HEK293 (cell line): ENCODE measurements around the gene BCORL1.

Experiments
- FEZF1 ChIP-seq: fragments of 450-650 bp; formaldehyde crosslinking; IDR thresholded peaks from 2 replicates; pipeline ENCODE4 v1.5.1; 2016; ENCODE audit warnings: missing biosample characterization, missing genetic modification characterization
- KLF1 ChIP-seq: fragments of 450-650 bp; formaldehyde crosslinking; IDR thresholded peaks from 2 replicates; pipeline ENCODE4 v1.5.1; 2016; ENCODE audit warnings: missing biosample characterization, missing genetic modification characterization
- KLF16 ChIP-seq: fragments of 450-650 bp; formaldehyde crosslinking; IDR thresholded peaks from 2 replicates; pipeline ENCODE4 v1.5.1; 2017; ENCODE audit warnings: missing biosample characterization, missing genetic modification characterization
- KLF9 ChIP-seq: fragments of 450-650 bp; formaldehyde crosslinking; IDR thresholded peaks from 2 replicates; pipeline ENCODE4 v1.5.1; 2016; ENCODE audit warnings: missing biosample characterization, missing genetic modification characterization, low read depth
- MEIS1 ChIP-seq: sonication (generic); formaldehyde crosslinking; IDR thresholded peaks from 2 replicates; pipeline ENCODE4 v1.8.1; 2022; ENCODE audit warnings: missing genetic modification reagents, mild to moderate bottlenecking, borderline replicate concordance
- MZF1 ChIP-seq: fragments of 450-650 bp; formaldehyde crosslinking; IDR thresholded peaks from 2 replicates; pipeline ENCODE4 v1.5.1; 2017; ENCODE audit warnings: missing biosample characterization, missing genetic modification characterization, borderline replicate concordance
- OSR2 ChIP-seq: fragments of 450-650 bp; formaldehyde crosslinking; IDR thresholded peaks from 2 replicates; pipeline ENCODE4 v1.5.1; 2016; ENCODE audit warnings: missing biosample characterization, missing genetic modification characterization
- SP2 ChIP-seq: fragments of 450-650 bp; formaldehyde crosslinking; IDR thresholded peaks from 2 replicates; pipeline ENCODE4 v1.5.1; 2016; ENCODE audit warnings: missing biosample characterization, missing genetic modification characterization
- SP3 ChIP-seq: fragments of 450-650 bp; formaldehyde crosslinking; IDR thresholded peaks from 2 replicates; pipeline ENCODE4 v1.5.1; 2016; ENCODE audit warnings: missing biosample characterization, missing genetic modification characterization
- SP7 ChIP-seq: fragments of 450-650 bp; formaldehyde crosslinking; IDR thresholded peaks from 2 replicates; pipeline ENCODE4 v1.5.1; 2016; ENCODE audit warnings: missing biosample characterization, missing genetic modification characterization
- WT1 ChIP-seq: fragments of 450-650 bp; formaldehyde crosslinking; IDR thresholded peaks from 2 replicates; pipeline ENCODE4 v1.5.1; 2016; ENCODE audit warnings: missing biosample characterization, missing genetic modification characterization
- ZBTB7A ChIP-seq: fragments of 450-650 bp; formaldehyde crosslinking; IDR thresholded peaks from 2 replicates; pipeline ENCODE4 v1.5.1; 2016; ENCODE audit warnings: low read depth, missing biosample characterization, missing genetic modification characterization
- ZFP37 ChIP-seq: fragments of 450-650 bp; formaldehyde crosslinking; IDR thresholded peaks from 2 replicates; pipeline ENCODE4 v1.5.1; 2016; ENCODE audit warnings: missing biosample characterization, missing genetic modification characterization
- ZNF112 ChIP-seq: fragments of 450-650 bp; formaldehyde crosslinking; IDR thresholded peaks from 2 replicates; pipeline ENCODE4 v1.5.0; 2017; ENCODE audit warnings: missing biosample characterization, missing genetic modification characterization
- ZNF146 ChIP-seq: fragments of 450-650 bp; formaldehyde crosslinking; IDR thresholded peaks from 2 replicates; pipeline ENCODE4 v1.5.1; 2016; ENCODE audit warnings: missing biosample characterization, missing genetic modification characterization
- ZNF155 ChIP-seq: fragments of 450-650 bp; formaldehyde crosslinking; IDR thresholded peaks from 2 replicates; pipeline ENCODE4 v1.5.1; 2016; ENCODE audit warnings: missing biosample characterization, missing genetic modification characterization
- ZNF335 ChIP-seq: fragments of 450-650 bp; formaldehyde crosslinking; conservative IDR thresholded peaks from 2 replicates; pipeline ENCODE4 v1.5.1; 2016; ENCODE audit warnings: missing biosample characterization, missing genetic modification characterization
- ZNF341 ChIP-seq: fragments of 450-650 bp; formaldehyde crosslinking; IDR thresholded peaks from 2 replicates; pipeline ENCODE4; 2016; ENCODE audit warnings: low read depth, missing biosample characterization, missing genetic modification characterization
- ZNF521 ChIP-seq: fragments of 450-650 bp; formaldehyde crosslinking; IDR thresholded peaks from 2 replicates; pipeline ENCODE4 v1.5.1; 2017; ENCODE audit warnings: missing biosample characterization, mild to moderate bottlenecking, missing genetic modification characterization
- ZNF530 ChIP-seq: fragments of 450-650 bp; formaldehyde crosslinking; IDR thresholded peaks from 2 replicates; pipeline ENCODE4 v1.5.1; 2016; ENCODE audit warnings: low read depth, missing biosample characterization, missing genetic modification characterization
- ZNF549 ChIP-seq: fragments of 450-650 bp; IDR thresholded peaks from 2 replicates; pipeline ENCODE4 v1.5.1; 2018; ENCODE audit warnings: missing biosample characterization, missing genetic modification characterization, mild to moderate bottlenecking, inconsistent platforms, moderate library complexity
- ZNF555 ChIP-seq: fragments of 450-650 bp; formaldehyde crosslinking; conservative IDR thresholded peaks from 2 replicates; pipeline ENCODE4 v1.5.1; 2017; ENCODE audit warnings: missing biosample characterization, mild to moderate bottlenecking, missing genetic modification characterization, inconsistent platforms
- ZNF600 ChIP-seq: fragments of 450-650 bp; formaldehyde crosslinking; IDR thresholded peaks from 2 replicates; pipeline ENCODE4 v1.5.1; 2016; ENCODE audit warnings: missing biosample characterization, missing genetic modification characterization
- ZNF830 ChIP-seq: fragments of 450-650 bp; IDR thresholded peaks from 2 replicates; pipeline ENCODE4 v1.5.0; 2018; ENCODE audit warnings: missing biosample characterization, missing genetic modification characterization, low read depth, mild to moderate bottlenecking, moderate library complexity
- TF ChIP-seq, protein P1 (sequence below): fragments of 450-650 bp; formaldehyde crosslinking; IDR thresholded peaks from 2 replicates; pipeline ENCODE4 v1.5.1; 2017; ENCODE audit warnings: missing biosample characterization, missing genetic modification characterization
- TF ChIP-seq, protein P2 (sequence below): fragments of 450-650 bp; formaldehyde crosslinking; IDR thresholded peaks from 2 replicates; pipeline ENCODE4 v1.5.1; 2016; ENCODE audit warnings: missing biosample characterization, missing genetic modification characterization
- TF ChIP-seq, protein P3 (sequence below): fragments of 450-650 bp; IDR thresholded peaks from 2 replicates; pipeline ENCODE4 v1.5.1; 2018; ENCODE audit warnings: missing biosample characterization, mild to moderate bottlenecking, missing genetic modification characterization
- TF ChIP-seq, protein P4 (sequence below): fragments of 450-650 bp; formaldehyde crosslinking; IDR thresholded peaks from 2 replicates; pipeline ENCODE4 v1.5.1; 2017; ENCODE audit warnings: missing biosample characterization, missing genetic modification characterization
- TF ChIP-seq, protein P5 (sequence below): fragments of 450-650 bp; formaldehyde crosslinking; IDR thresholded peaks from 2 replicates; pipeline ENCODE4 v1.5.1; 2016; ENCODE audit warnings: missing biosample characterization, missing genetic modification characterization

The BCORL1 gene

DNA sequence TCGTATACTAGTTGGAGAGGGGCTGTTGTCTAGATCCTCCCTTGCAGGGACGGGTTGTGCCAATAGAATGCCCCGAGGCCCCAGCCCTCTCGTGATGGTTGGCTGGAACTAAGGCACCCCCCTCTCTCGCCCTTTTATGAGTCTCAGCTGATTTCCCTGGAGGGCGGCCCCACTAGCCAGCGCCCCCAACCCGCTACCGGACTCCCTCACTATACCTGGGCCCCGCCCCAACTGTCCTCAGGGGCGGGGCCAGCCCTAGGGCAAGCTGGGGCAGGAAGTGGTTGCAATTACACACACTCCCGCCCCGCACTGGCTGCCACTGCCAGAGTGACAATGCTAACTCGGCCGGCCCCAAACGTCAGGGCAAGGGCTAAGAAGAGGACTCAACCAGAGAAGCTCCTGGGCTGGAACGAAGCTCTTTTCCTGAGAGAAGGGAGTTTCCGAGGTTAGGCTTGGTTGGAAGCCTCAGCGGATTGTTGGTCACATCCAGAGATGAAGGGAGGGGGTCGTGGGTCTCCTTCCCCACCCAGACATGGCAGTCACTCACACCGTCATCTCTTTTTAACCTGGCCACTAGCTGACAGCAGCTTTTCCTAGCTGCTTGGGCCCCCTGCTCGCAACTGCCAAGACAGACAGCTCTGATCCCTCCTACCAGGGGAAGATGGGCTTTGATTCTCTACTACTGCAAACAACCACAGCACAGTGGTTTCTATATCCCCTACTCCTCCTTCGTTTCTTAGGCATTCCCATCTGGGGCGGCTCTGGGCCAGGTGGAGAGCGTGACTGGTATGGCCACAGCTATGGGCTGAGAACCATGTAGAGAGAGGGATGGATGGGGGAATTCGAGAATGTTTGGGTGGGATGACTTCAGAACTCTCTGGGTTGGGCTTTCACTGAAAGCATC lies 21.0 kb upstream of the BCORL1 start (continued):
- TF ChIP-seq ZNF530 (tag by site-specific recombination) (no peak), SP7 (tag by site-specific recombination) (0 out of 2 replicates have a peak, but pooled peaks have one; percentile 27), ZNF146 (tag by site-specific recombination) (no peak), ZNF549 (tag by site-specific recombination) (no peak), FEZF1 (tag by site-specific recombination) (peak; percentile 26; the same call in 1 of the 2 replicates), ZNF521 (tag by site-specific recombination) (no peak), ZNF112 (no peak), ZNF335 (tag by site-specific recombination) (no peak), OSR2 (peak; percentile 36), ZNF830 (no peak), KLF16 (tag by site-specific recombination) (no peak), SP3 (tag by site-specific recombination) (peak; percentile 76), ZNF341 (tag by site-specific recombination) (peak; percentile 94), SP2 (tag by site-specific recombination) (peak; percentile 78), WT1 (tag by site-specific recombination) (0 out of 2 replicates have a peak, but pooled peaks have one; percentile 30), MEIS1 (CRISPR knock-in tag) (no peak), ZNF555 (tag by site-specific recombination) (no peak), KLF1 (tag by site-specific recombination) (peak; percentile 80), ZNF600 (tag by site-specific recombination) (peak; percentile 32; the same call in 1 of the 2 replicates), MZF1 (tag by site-specific recombination) (no peak), ZFP37 (tag by site-specific recombination) (0 out of 2 replicates have a peak, but pooled peaks have one; percentile 40), KLF9 (tag by site-specific recombination) (peak; percentile 36; the same call in 1 of the 2 replicates), ZBTB7A (tag by site-specific recombination) (no peak), ZNF155 (tag by site-specific recombination) (no peak)
- TF ChIP-seq, protein P1, sequence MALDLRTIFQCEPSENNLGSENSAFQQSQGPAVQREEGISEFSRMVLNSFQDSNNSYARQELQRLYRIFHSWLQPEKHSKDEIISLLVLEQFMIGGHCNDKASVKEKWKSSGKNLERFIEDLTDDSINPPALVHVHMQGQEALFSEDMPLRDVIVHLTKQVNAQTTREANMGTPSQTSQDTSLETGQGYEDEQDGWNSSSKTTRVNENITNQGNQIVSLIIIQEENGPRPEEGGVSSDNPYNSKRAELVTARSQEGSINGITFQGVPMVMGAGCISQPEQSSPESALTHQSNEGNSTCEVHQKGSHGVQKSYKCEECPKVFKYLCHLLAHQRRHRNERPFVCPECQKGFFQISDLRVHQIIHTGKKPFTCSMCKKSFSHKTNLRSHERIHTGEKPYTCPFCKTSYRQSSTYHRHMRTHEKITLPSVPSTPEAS (tag by site-specific recombination): peak; percentile 15; the same call in 1 of the 2 replicates
- TF ChIP-seq, protein P2, sequence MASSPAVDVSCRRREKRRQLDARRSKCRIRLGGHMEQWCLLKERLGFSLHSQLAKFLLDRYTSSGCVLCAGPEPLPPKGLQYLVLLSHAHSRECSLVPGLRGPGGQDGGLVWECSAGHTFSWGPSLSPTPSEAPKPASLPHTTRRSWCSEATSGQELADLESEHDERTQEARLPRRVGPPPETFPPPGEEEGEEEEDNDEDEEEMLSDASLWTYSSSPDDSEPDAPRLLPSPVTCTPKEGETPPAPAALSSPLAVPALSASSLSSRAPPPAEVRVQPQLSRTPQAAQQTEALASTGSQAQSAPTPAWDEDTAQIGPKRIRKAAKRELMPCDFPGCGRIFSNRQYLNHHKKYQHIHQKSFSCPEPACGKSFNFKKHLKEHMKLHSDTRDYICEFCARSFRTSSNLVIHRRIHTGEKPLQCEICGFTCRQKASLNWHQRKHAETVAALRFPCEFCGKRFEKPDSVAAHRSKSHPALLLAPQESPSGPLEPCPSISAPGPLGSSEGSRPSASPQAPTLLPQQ (tag by site-specific recombination): peak; percentile 70
- TF ChIP-seq, protein P3, sequence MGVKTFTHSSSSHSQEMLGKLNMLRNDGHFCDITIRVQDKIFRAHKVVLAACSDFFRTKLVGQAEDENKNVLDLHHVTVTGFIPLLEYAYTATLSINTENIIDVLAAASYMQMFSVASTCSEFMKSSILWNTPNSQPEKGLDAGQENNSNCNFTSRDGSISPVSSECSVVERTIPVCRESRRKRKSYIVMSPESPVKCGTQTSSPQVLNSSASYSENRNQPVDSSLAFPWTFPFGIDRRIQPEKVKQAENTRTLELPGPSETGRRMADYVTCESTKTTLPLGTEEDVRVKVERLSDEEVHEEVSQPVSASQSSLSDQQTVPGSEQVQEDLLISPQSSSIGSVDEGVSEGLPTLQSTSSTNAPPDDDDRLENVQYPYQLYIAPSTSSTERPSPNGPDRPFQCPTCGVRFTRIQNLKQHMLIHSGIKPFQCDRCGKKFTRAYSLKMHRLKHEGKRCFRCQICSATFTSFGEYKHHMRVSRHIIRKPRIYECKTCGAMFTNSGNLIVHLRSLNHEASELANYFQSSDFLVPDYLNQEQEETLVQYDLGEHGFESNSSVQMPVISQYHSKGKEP: peak; percentile 49; the same call in 1 of the 2 replicates
- TF ChIP-seq, protein P4, sequence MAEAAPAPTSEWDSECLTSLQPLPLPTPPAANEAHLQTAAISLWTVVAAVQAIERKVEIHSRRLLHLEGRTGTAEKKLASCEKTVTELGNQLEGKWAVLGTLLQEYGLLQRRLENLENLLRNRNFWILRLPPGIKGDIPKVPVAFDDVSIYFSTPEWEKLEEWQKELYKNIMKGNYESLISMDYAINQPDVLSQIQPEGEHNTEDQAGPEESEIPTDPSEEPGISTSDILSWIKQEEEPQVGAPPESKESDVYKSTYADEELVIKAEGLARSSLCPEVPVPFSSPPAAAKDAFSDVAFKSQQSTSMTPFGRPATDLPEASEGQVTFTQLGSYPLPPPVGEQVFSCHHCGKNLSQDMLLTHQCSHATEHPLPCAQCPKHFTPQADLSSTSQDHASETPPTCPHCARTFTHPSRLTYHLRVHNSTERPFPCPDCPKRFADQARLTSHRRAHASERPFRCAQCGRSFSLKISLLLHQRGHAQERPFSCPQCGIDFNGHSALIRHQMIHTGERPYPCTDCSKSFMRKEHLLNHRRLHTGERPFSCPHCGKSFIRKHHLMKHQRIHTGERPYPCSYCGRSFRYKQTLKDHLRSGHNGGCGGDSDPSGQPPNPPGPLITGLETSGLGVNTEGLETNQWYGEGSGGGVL (tag by site-specific recombination): peak; percentile 57; the same call in 1 of the 2 replicates
- TF ChIP-seq, protein P5, sequence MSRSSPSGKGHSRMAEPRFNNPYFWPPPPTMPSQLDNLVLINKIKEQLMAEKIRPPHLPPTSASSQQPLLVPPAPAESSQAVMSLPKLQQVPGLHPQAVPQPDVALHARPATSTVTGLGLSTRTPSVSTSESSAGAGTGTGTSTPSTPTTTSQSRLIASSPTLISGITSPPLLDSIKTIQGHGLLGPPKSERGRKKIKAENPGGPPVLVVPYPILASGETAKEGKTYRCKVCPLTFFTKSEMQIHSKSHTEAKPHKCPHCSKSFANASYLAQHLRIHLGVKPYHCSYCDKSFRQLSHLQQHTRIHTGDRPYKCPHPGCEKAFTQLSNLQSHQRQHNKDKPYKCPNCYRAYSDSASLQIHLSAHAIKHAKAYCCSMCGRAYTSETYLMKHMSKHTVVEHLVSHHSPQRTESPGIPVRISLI: no peak
